Brain microvascular endothelial cell (primary cell): ENCODE data around the gene SERF2.
"Not testable (repeated sequence)": the region's sequence is repeated elsewhere in the genome, so short reads cannot be mapped to it uniquely, and the experiment has no call there.

ENCODE experiments used
- DNase-seq: peaks from one replicate; pipeline ENCODE4 v3.0.0-alpha.2; 2020
- H3K27ac ChIP-seq: fragments of 250-450 bp; sonication (Bioruptor Pico); 2 replicates; pipeline ENCODE4 v1.5.1; 2020; ENCODE audit warnings: mild to moderate bottlenecking, moderate library complexity
- H3K27me3 ChIP-seq: fragments of 250-450 bp; sonication (Bioruptor Pico); replicated peaks from 2 replicates; pipeline ENCODE4 v1.5.1; 2020; ENCODE audit warnings: mild to moderate bottlenecking
- H3K36me3 ChIP-seq: fragments of 250-450 bp; sonication (Bioruptor Pico); replicated peaks from 2 replicates; pipeline ENCODE4 v1.5.1; 2020; ENCODE audit warnings: mild to moderate bottlenecking
- H3K4me3 ChIP-seq: 2 replicates; pipeline ENCODE4 v1.5.1; 2011; ENCODE audit warnings: low read depth, mild to moderate bottlenecking, control low read depth, low read length, moderate library complexity
- in situ Hi-C: cut with HindIII; loops from 2 replicates; pipeline ENCODE4 v1.10.0; 2017; ENCODE audit warnings: low sequenced_read_pairs, low pct_ligation_motif_present
- TF ChIP-seq, protein P1 (sequence below): IDR thresholded peaks from 2 replicates; pipeline ENCODE4 v1.5.1; 2011; ENCODE audit warnings: low read depth, mild to moderate bottlenecking, moderate library complexity, low read length, control low read depth, inconsistent platforms; ENCODE audit errors: missing control alignments

The SERF2 gene

DNA sequence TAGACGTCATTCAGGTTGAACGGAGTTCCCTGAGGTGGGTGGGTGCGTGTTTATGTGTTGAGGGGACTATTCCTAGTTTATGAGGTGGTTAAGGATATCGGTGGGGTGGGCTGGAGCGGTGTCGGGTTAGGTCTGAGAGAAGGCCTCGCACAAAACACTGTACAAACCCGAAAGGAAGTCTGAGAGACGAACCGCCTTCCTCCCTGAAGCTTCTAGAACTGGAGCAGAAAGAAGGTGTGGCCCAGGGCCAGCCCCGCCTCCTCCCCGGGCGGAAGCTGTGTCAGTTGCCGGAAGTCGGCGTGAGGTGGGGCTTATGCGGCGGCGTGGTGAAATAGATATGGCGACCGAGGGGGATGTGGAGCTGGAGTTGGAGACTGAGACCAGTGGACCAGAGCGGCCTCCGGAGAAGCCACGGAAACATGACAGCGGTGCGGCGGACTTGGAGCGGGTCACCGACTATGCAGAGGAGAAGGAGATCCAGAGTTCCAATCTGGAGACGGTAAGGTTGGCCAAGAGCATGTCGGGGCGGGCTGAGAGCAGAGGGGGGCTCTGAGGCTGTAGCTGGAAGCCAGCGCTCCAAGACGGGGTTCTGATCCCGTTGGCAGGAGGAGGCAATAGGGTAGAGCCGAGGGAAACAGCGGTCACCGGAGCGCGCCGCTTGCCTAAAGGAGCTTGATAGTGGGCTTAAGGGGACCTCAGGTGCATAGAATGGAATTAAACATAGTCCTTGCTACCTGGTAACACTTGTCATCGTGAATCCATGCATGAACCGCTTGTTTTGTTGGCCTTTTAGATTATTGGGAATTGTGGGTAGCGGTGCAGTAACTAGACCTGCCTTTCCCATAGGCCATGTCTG lies 8.4 kb downstream of the SERF2 start, which contains the start of gene HYPK:
TSS of gene HYPK (plus strand) at position 314 of the 856 bp plus-strand sequence. CDS start at position 338, 24 bp downstream.
- DNase-seq, result peak; percentile 89
- Histone ChIP-seq H3K4me3 (peak within 1 kb of the TSS; percentile 97), H3K27ac (peak within 1 kb of the TSS; percentile 63), H3K27me3 (no peaks in the 10 kb centered on the region), H3K36me3 (peaks cover 65% of the 10 kb centered on the region)
- in situ Hi-C loops, result no loop called here
- TF ChIP-seq, protein P1, sequence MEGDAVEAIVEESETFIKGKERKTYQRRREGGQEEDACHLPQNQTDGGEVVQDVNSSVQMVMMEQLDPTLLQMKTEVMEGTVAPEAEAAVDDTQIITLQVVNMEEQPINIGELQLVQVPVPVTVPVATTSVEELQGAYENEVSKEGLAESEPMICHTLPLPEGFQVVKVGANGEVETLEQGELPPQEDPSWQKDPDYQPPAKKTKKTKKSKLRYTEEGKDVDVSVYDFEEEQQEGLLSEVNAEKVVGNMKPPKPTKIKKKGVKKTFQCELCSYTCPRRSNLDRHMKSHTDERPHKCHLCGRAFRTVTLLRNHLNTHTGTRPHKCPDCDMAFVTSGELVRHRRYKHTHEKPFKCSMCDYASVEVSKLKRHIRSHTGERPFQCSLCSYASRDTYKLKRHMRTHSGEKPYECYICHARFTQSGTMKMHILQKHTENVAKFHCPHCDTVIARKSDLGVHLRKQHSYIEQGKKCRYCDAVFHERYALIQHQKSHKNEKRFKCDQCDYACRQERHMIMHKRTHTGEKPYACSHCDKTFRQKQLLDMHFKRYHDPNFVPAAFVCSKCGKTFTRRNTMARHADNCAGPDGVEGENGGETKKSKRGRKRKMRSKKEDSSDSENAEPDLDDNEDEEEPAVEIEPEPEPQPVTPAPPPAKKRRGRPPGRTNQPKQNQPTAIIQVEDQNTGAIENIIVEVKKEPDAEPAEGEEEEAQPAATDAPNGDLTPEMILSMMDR, result no peak

DNA sequence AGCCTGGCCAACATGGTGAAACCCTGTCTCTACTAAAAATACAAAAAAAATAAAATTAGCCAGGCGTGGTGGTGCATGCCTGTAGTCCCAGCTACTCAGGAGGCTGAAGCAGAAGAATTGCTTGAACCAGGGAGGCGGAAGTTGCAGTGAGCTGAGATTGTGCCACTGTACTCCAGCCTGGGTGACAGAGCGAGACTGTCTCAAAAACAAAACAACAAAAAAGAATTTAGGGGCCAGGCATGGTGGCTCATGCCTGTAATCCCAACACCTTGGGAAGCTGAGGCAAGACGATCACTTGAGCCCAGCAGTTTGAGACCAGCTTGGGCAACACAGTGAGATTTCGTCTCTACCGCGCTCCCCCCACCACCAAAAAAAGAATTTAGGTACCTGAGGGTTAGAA lies 10.6 kb downstream of the SERF2 start:
- H3K27ac ChIP-seq, H3K27me3 ChIP-seq, DNase-seq, in situ Hi-C loops, H3K4me3 ChIP-seq: not testable (repeated sequence)
- H3K36me3 ChIP-seq, result peaks cover 64% of the 10 kb centered on the region

DNA sequence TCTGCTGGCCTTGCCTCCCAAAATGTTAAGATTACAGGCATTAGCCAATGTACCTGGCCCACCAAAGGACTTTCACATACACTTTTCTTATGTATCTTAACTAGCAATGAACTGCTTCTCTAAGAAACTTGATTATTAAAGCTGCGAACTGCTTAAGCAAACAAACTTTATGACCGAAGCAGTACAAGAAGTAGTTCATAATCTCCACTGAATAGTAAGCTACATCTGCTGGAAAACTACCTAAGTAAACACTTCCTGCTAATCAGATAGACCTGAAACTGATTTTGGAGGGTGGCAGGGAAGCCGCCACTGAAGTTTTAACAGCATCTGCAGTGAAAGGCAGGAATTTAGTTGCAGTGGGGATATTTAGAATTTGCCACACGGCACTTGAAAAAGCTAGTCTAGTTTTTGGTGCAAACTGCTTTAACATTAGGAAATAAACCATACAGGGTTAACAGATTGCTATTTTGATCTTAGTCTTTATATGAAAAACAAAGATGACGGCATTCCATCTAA lies 16.4 kb downstream of the SERF2 start:
- peaks cover 73% of the 10 kb centered on the region for H3K36me3 ChIP-seq
- TF ChIP-seq, protein P1, result no peak

DNA sequence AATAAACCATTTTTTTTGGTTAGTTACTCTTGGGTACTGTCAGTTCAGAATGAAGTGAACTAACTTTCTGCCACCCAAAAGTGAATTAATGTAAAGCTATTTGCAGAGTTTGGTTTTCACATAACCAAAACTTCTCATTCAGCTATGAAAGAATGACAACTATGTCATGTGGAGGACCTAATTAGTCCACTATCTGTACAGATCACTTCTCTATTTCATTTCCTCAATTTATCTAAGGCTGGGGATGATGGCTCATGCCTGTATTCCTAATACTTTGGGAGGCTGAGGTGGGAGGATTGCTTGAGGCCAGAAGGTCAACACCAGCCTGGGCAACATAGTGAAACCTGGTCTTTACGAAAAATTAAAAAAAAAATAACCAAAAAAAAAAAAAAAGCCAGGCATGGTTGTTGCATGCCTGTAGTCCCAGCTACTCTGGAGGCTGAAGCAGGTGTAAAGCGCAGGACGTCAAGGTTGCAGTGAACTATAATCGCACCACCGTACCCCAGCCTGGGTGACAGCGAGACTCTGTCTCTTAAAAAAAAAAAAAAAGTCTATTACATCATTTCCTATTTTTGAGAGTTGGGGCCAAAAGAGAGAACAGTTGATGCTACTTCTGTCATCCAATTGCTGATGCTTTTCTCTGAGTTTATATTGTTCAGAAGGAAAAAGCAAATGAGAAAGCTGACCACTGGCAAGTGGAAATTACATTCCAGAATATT lies 17.0 kb downstream of the SERF2 start:
- no peak overlapping the region for H3K27ac ChIP-seq
- H3K36me3 ChIP-seq, result peaks cover 74% of the 10 kb centered on the region
- no peaks in the 10 kb centered on the region for H3K27me3 ChIP-seq
- in situ Hi-C loops, result no loop called here
- H3K4me3 ChIP-seq, result no peak overlapping the region
- TF ChIP-seq, protein P1, result no peak
- no peak for DNase-seq

More for the DNA sequence above, 16.4 kb downstream of the SERF2 start:
- Histone ChIP-seq H3K27ac (no peak overlapping the region), H3K4me3 (no peak overlapping the region), H3K27me3 (no peaks in the 10 kb centered on the region)
- in situ Hi-C loops, result no loop called here
- DNase-seq, result no peak

DNA sequence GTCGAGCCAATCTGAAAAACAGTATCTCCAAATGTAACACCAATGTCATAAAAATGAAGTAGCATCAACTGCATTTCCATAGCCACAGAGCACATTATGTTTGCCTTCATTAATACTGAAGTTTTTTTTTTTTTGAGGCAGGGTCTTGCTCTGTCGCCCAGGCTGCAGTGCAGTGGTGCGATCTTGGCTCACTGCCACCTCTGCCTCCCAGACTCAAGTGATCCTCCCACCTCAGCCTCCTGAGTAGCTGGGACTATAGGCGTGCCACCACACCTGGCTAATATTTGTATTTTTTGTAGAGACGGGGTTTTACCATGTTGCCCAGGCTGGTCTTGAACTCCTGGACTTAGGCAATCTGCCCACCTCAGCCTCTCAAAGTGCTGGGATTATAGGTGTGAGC lies 22.9 kb downstream of the SERF2 start:
- DNase-seq, H3K4me3 ChIP-seq, H3K27me3 ChIP-seq, in situ Hi-C loops, H3K27ac ChIP-seq: not testable (repeated sequence)
- peaks cover 56% of the 10 kb centered on the region for H3K36me3 ChIP-seq

DNA sequence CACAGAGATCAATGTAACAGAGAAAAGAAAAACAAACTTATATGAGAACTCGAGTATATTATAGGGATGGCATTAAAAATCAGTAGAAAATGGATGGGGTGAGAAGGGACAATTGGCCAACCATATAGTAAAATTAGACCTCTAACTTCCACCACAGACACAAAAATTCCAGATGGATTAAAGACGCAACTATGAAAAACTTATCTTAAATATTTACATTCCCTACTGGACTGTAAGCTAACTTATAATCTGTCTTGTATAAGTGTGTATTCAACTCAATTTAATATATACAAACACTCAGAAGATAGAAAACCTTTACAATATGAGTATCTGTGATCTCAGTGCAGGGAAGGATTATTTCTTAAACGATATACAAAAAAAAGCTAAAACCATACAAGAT lies 29.4 kb downstream of the SERF2 start:
- TF ChIP-seq, protein P1, result no peak
- in situ Hi-C loops, result no loop called here
- H3K27me3 ChIP-seq, result no peaks in the 10 kb centered on the region
- H3K36me3 ChIP-seq, result peaks cover 9% of the 10 kb centered on the region
- no peak overlapping the region for H3K27ac ChIP-seq
- no peak overlapping the region for H3K4me3 ChIP-seq
- DNase-seq, result no peak
